T-helper 17 cell (primary cell): Measurements from ENCODE around the gene SPRR1A. TPM values are rescaled to one million over a fixed set of nuclear protein-coding genes. Genes with fewer than 3 reads are reported as not detected.

Experiments used
- ATAC-seq: fragments of 150-1000 bp; cut with Tn5 transposase; 2 replicates; pipeline ENCODE4 v1.10.0; 2021; ENCODE audit warnings: mild to moderate bottlenecking, moderate library complexity
- DNase-seq, 3 donors: peaks; one replicate each; pipeline versions ENCODE4 v3.0.0 to v3.0.0-alpha.2; 2020 to 2021
- H3K9me3 ChIP-seq: one replicate; pipeline ENCODE4 v1.7.0; 2013; ENCODE audit warnings: low read length, mild to moderate bottlenecking; ENCODE audit not compliant: control insufficient read depth, poor library complexity, severe bottlenecking
- H3K27ac Mint-ChIP-seq: one replicate; pipeline ENCODE4 v1.8.0; 2022; ENCODE audit warnings: mild to moderate bottlenecking, moderate library complexity, mixed read lengths
- H3K27me3 Mint-ChIP-seq: one replicate; pipeline ENCODE4 v1.8.0; 2022; ENCODE audit warnings: mixed read lengths
- H3K36me3 Mint-ChIP-seq: one replicate; pipeline ENCODE4 v1.8.0; 2022; ENCODE audit warnings: low read depth, mixed read lengths
- H3K4me1 Mint-ChIP-seq: one replicate; pipeline ENCODE4 v1.8.0; 2022; ENCODE audit warnings: mild to moderate bottlenecking, mixed read lengths
- H3K4me3 Mint-ChIP-seq: one replicate; pipeline ENCODE4 v1.8.0; 2022; ENCODE audit warnings: mild to moderate bottlenecking, moderate library complexity, mixed read lengths
- total RNA-seq, 4 donors: library from RNA in 2 of 4; stranded (reverse) in 2 of 4; gene quantifications; one replicate each; pipeline ENCODE4 v1.2.3 and lab custom pipeline; 2022 to 2026

Gene SPRR1A
- total RNA-seq, 2 donors from 2014 or later, result not detected

- no peak for DNase-seq
- Mint-ChIP-seq H3K27me3 (peaks cover 61% of the 10 kb centered on the region), H3K27ac (no peak overlapping the region), H3K4me3 (no peak overlapping the region), H3K36me3 (no peaks in the 10 kb centered on the region), H3K4me1 (no peaks in the 10 kb centered on the region)
- no peaks in the 10 kb centered on the region for H3K9me3 ChIP-seq
- no peak for ATAC-seq
Measured at GRCh38 chr1:153023109-153023508, 39.2 kb downstream of the SPRR1A start.

DNA sequence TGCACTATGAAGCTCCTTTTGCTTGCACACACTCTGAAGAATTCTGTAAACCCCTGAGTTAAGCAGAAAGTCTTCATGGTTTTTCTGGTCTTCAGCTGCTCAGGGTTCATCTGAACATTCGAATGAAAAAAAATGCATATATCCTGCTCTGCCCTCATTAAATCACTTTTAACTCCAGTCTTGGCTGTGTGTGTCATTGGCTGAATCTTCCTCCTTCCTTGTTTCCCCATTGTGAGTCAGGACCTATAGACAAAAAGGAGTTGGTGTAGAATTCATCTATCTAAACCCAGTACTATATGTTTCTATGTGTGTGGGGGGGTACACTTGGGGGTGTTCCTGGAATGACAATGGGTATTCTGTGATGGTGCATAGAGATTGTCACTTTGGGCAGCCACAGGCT, 40.5 kb downstream of the SPRR1A start:
- H3K36me3 Mint-ChIP-seq, result no peaks in the 10 kb centered on the region
- ATAC-seq (no peak), DNase-seq (no peak)
- H3K9me3 ChIP-seq, result no peaks in the 10 kb centered on the region
- no peak overlapping the region for H3K4me3 Mint-ChIP-seq
- no peak overlapping the region for H3K27ac Mint-ChIP-seq
- no peaks in the 10 kb centered on the region for H3K4me1 Mint-ChIP-seq
- H3K27me3 Mint-ChIP-seq, result peaks cover 54% of the 10 kb centered on the region

GRCh38 chr1:153025797-153026196, 41.9 kb downstream of the SPRR1A start:
- Mint-ChIP-seq H3K27ac (no peak overlapping the region), H3K36me3 (no peaks in the 10 kb centered on the region), H3K4me1 (no peaks in the 10 kb centered on the region), H3K4me3 (no peak overlapping the region), H3K27me3 (peaks cover 51% of the 10 kb centered on the region)
- no peaks in the 10 kb centered on the region for H3K9me3 ChIP-seq
- ATAC-seq, result no peak
- no peak for DNase-seq

DNA sequence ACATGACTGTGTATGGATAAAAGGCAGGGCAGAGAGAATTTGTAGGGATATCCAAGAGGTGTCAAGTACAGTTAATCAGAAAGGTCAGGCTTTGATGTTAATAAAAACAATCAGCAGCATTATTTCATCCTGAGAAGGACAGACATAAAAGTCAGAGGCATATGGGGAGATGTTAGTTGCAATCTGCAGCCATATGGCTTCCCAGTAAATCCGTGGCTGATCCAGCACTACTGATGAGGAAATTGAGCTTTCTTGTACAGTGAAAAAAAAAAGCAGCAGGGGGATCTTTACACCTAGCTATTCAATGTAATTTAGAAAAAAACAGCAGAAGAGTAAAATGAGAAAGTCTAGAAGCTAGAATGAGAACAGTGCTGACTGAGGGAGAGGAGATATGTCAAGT, 44.9 kb downstream of the SPRR1A start:
- H3K27ac Mint-ChIP-seq, result no peak overlapping the region
- DNase-seq (no peak), ATAC-seq (no peak)
- H3K4me1 Mint-ChIP-seq, result no peaks in the 10 kb centered on the region
- H3K27me3 Mint-ChIP-seq, result peaks cover 41% of the 10 kb centered on the region
- H3K9me3 ChIP-seq, result no peaks in the 10 kb centered on the region
- no peak overlapping the region for H3K4me3 Mint-ChIP-seq
- H3K36me3 Mint-ChIP-seq, result no peaks in the 10 kb centered on the region

DNA sequence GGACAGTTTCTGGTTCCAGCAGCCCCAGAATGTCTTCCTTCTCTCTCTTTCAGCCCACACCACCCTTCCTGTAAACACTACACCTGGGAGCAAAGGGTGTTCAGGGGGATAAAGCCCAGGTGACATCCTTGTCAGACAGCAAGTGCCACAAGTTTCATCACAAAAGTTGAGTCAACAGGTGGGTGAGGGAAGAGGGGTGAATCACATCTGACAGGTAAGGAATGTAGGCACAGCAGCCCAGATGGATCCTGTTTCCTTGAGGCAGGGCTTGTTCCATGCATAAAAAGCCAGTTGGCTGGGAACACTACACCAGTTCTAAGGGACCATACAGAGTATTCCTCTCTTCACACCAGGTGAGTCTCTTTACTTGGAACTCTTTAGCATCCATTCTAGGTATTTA, 47.0 kb downstream of the SPRR1A start, which contains the start of gene SPRR1B:
TSS of gene SPRR1B (plus strand) at position 309 of the 400 bp plus-strand sequence. CDS start 1,143 bp downstream, outside the sequence.
- DNase-seq (no peak), ATAC-seq (no peak)
- H3K4me1 Mint-ChIP-seq, result no peaks in the 10 kb centered on the region
- H3K36me3 Mint-ChIP-seq, result no peaks in the 10 kb centered on the region
- no peaks in the 10 kb centered on the region for H3K9me3 ChIP-seq
- H3K4me3 Mint-ChIP-seq, result no peak within 1 kb of the TSS
- peaks cover 42% of the 10 kb centered on the region for H3K27me3 Mint-ChIP-seq
- H3K27ac Mint-ChIP-seq, result no peak within 1 kb of the TSS

DNA sequence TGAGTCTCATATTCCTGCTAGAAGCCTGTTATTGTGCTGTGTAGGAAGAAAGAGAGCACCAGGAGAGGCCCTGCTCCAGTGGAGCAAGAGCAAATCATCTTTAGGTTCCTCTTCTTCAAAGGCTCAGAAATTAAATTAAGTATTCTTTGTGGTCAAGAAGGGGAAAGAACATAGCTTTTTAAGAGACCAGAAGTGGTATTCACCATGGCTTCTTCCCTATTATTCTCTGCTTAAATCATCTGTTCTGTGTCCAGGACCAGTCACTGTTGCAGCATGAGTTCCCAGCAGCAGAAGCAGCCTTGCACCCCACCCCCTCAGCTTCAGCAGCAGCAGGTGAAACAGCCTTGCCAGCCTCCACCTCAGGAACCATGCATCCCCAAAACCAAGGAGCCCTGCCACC, 48.2 kb downstream of the SPRR1A start:
- H3K4me3 Mint-ChIP-seq, result no peak overlapping the region
- H3K27ac Mint-ChIP-seq, result no peak overlapping the region
- H3K27me3 Mint-ChIP-seq, result peaks cover 42% of the 10 kb centered on the region
- no peaks in the 10 kb centered on the region for H3K9me3 ChIP-seq
- DNase-seq (no peak), ATAC-seq (no peak)
- H3K4me1 Mint-ChIP-seq, result no peaks in the 10 kb centered on the region
- H3K36me3 Mint-ChIP-seq, result no peaks in the 10 kb centered on the region

GRCh38 chr1:153032677-153033308, 48.9 kb downstream of the SPRR1A start:
- H3K9me3 ChIP-seq, result no peaks in the 10 kb centered on the region
- no peak for ATAC-seq
- DNase-seq, result no peak
- peaks cover 46% of the 10 kb centered on the region for H3K27me3 Mint-ChIP-seq
- no peaks in the 10 kb centered on the region for H3K4me1 Mint-ChIP-seq
- no peaks in the 10 kb centered on the region for H3K36me3 Mint-ChIP-seq
- no peak overlapping the region for H3K27ac Mint-ChIP-seq
- H3K4me3 Mint-ChIP-seq, result no peak overlapping the region

GRCh38 chr1:153035211-153035610, 51.3 kb downstream of the SPRR1A start:
- no peak overlapping the region for H3K4me3 Mint-ChIP-seq
- H3K27me3 Mint-ChIP-seq, result peaks cover 59% of the 10 kb centered on the region
- H3K4me1 Mint-ChIP-seq, result no peaks in the 10 kb centered on the region

More at GRCh38 chr1:153035211-153035610, 51.3 kb downstream of the SPRR1A start:
- no peaks in the 10 kb centered on the region for H3K36me3 Mint-ChIP-seq
- no peaks in the 10 kb centered on the region for H3K9me3 ChIP-seq
- DNase-seq (no peak), ATAC-seq (no peak)
- no peak overlapping the region for H3K27ac Mint-ChIP-seq

Other genes starting within 250 kb of the SPRR1A start
- not detected for gene KPRP, start 226.1 kb upstream of the SPRR1A start, total RNA-seq
- not detected for gene LCE1F, start 208.9 kb upstream of the SPRR1A start, total RNA-seq
- not detected for gene LCE1E, start 197.8 kb upstream of the SPRR1A start, total RNA-seq
- not detected for gene LCE1D, start 187.4 kb upstream of the SPRR1A start, total RNA-seq
- not detected for gene LCE1C, start 177.4 kb upstream of the SPRR1A start, total RNA-seq
- not detected for gene LCE1B, start 172.1 kb upstream of the SPRR1A start, total RNA-seq
- gene LCE1A, start 156.6 kb upstream of the SPRR1A start, total RNA-seq, result not detected
- gene LCE6A, start 141.2 kb upstream of the SPRR1A start, total RNA-seq, result not detected
- not detected for gene LCE7A, start 124.1 kb upstream of the SPRR1A start, total RNA-seq
- not detected for gene SMCP, start 105.8 kb upstream of the SPRR1A start, total RNA-seq
- not detected for gene IVL, start 75.5 kb upstream of the SPRR1A start, total RNA-seq
- gene SPRR5, start 36.9 kb upstream of the SPRR1A start, total RNA-seq, result not detected
- not detected for gene SPRR4, start 13.4 kb upstream of the SPRR1A start, total RNA-seq
- gene SPRR3, start 17.7 kb downstream of the SPRR1A start, total RNA-seq, result not detected
- not detected for gene SPRR1B, start 47.1 kb downstream of the SPRR1A start, total RNA-seq
- not detected for gene SPRR2D, start 57.0 kb downstream of the SPRR1A start, total RNA-seq
- gene SPRR2A, start 73.4 kb downstream of the SPRR1A start, total RNA-seq, result not detected
- not detected for gene SPRR2B, start 87.5 kb downstream of the SPRR1A start, total RNA-seq
- gene SPRR2E, start 110.4 kb downstream of the SPRR1A start, total RNA-seq, result not detected
- gene SPRR2F, start 129.4 kb downstream of the SPRR1A start, total RNA-seq, result not detected
- not detected for gene SPRR2G, start 166.8 kb downstream of the SPRR1A start, total RNA-seq
- gene LELP1, start 219.3 kb downstream of the SPRR1A start, total RNA-seq, result not detected
- gene PRR9, start 233.5 kb downstream of the SPRR1A start, total RNA-seq, result not detected